ENCODE data around the gene GNG7.
"Not testable (repeated sequence)": the region's sequence is repeated elsewhere in the genome, so short reads cannot be mapped to it uniquely, and the experiment has no call there.

The GNG7 gene

DNA sequence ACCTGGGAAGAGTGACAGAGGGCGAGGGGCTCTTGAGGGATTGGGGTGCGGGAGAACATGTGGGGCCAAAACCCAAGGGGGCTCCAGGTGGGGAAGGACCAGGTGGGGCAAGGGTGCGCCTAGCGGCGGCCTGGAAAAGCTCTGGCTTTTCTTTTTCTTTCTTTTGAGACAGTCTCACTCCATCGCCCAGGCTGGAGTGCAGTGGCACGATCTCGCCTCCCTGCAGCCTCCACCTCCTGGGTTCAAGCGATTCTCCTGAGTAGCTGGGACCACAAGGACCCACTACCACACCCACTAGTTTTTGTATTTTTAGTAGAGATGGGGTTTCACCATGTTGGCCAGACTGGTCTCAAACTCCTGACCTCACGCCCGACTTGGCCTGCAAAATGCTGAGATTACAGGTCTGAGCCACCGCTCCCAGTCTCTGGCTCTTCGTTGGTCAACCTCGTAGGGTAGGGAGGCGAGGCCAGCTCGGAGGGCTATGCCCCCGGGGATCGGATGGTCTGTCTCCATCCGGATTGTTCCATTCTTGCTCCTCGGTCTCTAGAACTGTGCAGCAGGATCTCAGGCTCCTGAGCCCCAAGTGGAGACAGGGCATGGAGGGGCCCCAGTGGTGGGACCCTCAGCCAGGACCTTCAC, 222.8 kb downstream of the GNG7 start:
- no peak for ATAC-seq

DNA sequence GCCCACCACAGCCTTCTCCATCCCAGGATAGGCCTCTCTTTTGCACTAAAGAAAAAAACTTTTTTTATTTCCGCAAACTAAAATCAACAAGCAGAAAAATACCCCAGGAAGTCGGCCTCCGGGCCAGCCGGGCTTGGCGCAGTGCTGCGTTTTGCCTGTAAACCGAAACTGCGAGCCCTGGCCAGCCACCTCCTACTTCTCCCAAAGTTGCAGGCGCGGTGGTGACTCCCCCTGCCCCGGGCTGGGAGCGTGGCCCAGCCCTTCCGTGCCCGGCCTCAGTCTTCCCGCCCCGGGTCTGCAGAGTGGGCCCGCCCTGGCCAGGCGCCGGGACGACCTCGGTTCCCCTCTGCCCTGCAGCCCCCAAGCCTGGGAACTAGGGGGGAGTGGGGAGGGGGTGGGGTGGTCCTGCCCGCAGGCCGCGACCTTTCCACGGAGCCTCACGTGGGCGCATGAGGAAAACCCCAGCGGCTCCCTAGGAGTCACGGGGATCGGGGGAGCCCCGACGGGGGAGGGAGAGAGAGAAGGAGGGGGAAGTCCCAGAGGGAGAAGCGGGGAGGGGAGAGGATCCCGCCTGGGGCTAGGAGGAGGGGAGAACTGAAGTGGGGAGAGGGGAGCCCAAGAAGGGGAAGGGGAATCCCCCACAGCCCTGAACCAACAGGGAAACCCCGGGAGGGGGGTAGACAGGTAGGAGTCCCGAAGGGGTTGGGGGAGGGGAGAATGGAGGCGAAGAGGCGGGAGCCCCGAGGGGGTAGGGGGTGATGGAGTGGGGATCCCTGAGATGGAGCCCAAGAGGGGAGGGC, 223.5 kb downstream of the GNG7 start:
- no peak for ATAC-seq

GRCh38 chr19:2478278-2478755, 224.2 kb downstream of the GNG7 start:
- no peak for ATAC-seq

GRCh38 chr19:2477732-2478191, 224.7 kb downstream of the GNG7 start:
- no peak for ATAC-seq

GRCh38 chr19:2477141-2477710, 225.3 kb downstream of the GNG7 start:
- no peak for ATAC-seq

DNA sequence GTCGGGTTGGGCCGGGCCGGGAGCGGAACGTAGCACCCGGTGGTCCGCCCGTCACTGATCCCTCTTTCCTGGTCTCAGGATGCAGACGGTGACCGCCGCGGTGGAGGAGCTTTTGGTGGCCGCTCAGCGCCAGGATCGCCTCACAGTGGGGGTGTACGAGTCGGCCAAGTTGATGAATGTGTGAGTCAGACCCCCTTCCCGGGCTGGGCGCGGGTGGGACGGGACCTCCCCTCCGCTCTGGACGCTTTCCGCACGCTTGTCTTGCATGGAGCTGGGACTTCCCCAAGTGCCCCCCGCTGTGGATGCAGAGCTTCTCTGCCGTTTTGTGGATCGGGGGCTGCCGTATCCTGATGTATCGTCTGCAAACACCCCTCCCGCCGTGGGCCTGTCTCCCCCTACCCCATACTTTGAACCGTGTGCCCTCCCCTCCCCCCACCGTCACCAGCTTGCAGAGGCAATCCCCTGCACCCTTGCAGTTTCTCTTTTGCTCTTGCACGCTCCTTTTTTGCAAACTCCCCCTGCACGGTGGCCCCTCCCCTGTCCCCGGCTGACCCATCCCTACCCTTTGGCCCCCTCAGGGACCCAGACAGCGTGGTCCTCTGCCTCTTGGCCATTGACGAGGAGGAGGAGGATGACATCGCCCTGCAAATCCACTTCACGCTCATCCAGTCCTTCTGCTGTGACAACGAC, 225.9 kb downstream of the GNG7 start:
- ATAC-seq: peak; percentile 29 to 31

- peak; percentile 57 to 60 for ATAC-seq
Observed at GRCh38 chr19:2475702-2476450, 226.6 kb downstream of the GNG7 start, which contains the start of gene GADD45B. Gene GADD45B, plus strand, starts transcription at chr19:2476127. Its CDS starts 232 bp downstream, at chr19:2476359.

DNA sequence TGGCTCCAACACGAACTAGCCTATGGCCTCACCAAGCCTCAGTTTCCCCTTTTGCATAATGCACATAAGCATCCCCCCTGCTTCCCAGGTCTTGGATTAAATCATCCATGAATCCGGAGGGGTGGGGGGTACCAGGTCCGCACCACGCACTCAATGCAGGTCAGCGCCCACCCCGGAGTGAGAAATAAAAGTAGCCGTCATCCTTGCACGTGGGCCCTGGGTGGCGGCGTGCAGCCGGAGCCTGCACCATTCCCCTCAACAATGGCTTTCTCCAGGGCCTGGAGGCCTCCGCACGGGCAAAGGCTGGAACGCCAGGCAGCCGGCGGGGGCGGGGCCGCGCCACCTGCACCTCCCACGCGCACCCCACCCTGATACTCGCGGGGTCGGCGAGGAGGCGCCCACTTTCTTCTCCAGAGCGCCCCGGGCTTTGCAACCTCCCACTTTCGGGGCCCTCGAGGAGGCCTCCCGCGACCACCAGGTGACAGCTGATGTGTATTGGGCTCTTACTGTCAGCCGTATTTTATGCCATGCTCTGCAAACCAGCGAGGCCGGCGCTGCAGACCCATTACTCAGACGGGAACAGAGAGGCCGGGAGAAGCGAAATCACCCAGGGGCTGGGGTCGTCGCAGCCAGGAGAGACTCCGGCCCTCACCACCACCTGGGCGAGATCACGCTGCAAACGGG, 227.3 kb downstream of the GNG7 start:
- ATAC-seq: peak; percentile 34 to 37

DNA sequence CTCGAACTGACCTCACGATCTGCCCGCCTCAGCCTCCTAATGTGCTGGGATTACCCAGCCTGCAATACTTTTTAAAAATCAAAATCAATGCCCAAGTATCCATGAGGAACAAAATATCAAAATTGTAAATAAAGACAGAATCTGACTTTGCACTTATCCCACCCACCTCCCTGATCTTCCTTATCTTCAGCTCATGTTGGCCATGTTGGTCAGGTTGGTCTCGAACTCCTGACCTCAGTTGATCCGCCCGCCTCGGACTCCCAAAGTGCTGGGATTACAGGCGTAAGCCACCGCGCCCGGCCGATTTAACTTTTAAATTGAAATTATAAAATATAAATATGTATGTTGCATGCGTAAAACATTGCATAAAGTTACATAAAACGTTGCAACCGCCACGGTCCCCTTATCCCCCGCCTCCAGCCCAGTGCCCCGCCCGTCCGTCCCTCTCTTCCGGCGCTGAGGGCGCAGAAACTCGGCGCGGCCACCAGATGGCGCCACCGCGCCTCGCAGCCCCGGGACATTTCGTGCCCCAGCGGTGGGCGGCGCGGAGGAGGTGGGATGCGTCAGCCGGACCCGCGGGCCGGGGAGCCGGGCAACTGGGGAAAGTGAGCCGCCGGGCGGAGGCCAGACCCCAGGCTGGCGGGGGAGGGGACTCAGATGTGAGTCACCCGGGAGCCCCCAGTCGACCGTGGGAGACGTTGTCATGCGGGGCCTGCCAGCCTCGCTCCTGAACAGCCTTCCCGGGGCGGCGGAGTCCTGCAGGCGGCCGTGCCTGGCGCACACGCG, 228.1 kb downstream of the GNG7 start:
- peak; percentile 43 to 51 for ATAC-seq

GRCh38 chr19:2469915-2470200, 232.6 kb downstream of the GNG7 start:
- not testable (repeated sequence) for ATAC-seq

- ATAC-seq: peak; percentile 44 to 57
Observed at GRCh38 chr19:2469102-2469914, 233.2 kb downstream of the GNG7 start.

GRCh38 chr19:2468596-2468995, 233.9 kb downstream of the GNG7 start:
- ATAC-seq: no peak

DNA sequence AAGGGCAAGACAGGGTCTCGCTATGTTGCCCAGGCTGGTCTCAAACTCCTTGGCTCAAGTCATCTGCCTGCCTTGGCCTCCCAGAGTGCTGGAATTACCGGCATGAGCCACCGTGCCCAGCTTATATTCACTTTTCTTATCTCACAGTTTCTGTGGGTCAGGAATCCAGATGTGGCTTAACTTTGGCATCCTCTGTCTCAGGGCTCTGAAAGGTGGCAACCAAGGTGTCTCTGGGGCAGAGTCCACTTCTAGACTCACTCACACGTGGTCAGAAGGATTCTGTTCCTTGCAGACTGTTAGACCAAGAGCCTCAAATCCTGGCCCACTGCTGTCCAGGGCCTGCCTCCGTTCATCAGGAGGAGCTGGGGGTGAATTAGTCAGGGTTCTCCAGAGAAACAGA, 238.1 kb downstream of the GNG7 start:
- ATAC-seq: no peak

DNA sequence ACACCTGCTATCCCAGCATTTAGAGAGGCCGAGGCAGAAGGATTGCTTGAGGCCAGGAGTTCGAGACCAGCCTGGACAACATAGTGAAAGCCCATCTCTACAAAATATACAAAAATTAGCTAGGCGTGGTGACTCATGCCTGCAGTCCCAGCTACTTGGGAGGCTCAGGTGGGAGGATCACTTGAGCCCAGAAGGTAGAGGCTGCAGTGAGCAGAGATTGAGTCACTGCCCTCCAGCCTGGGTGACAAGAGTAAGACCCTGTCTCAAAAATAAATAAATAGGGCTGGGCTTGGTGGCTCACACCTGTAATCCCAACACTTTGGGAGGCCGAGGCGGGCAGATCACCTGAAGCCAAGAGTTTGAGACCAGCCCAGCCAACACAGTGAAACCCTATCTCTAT, 238.8 kb downstream of the GNG7 start:
- not testable (repeated sequence) for ATAC-seq

- ATAC-seq: no peak
Observed at GRCh38 chr19:2462635-2463421, 239.7 kb downstream of the GNG7 start.

GRCh38 chr19:2461751-2462634, 240.5 kb downstream of the GNG7 start:
- peak; percentile 79 to 81 for ATAC-seq
